ENCODE results near the gene ACACB.

The ACACB gene

GRCh38 chr12:109110988-109111495 lies 5.3 kb upstream of the ACACB start:
- DNase-seq (ENCODE audit: low read depth) = peak; percentile 31

- DNase-seq (ENCODE audit: low read depth) = no peak
Measured at GRCh38 chr12:109112720-109113465, 3.5 kb upstream of the ACACB start.

- DNase-seq (ENCODE audit: low read depth) = no peak
Measured at GRCh38 chr12:109113661-109114321, 2.6 kb upstream of the ACACB start.

GRCh38 chr12:109114644-109115043 lies 1.7 kb upstream of the ACACB start:
- no peak for DNase-seq (ENCODE audit: low read depth)

GRCh38 chr12:109115404-109115757 lies 1.0 kb upstream of the ACACB start:
- no peak for DNase-seq (ENCODE audit: low read depth)

GRCh38 chr12:109116611-109116949 lies 193 bp downstream of the ACACB start:
- no peak for DNase-seq (ENCODE audit: low read depth)

- DNase-seq (ENCODE audit: low read depth) = no peak
Measured at GRCh38 chr12:109120095-109120494, 3.7 kb downstream of the ACACB start.

- DNase-seq (ENCODE audit: low read depth) = no peak
Measured at GRCh38 chr12:109120557-109120956, 4.2 kb downstream of the ACACB start.

- DNase-seq (ENCODE audit: low read depth) = no peak
Measured at GRCh38 chr12:109121346-109121880, 5.0 kb downstream of the ACACB start.

- no peak for DNase-seq (ENCODE audit: low read depth)
Measured at GRCh38 chr12:109124878-109125648, 8.7 kb downstream of the ACACB start.

- no peak for DNase-seq (ENCODE audit: low read depth)
Measured at GRCh38 chr12:109125791-109126190, 9.4 kb downstream of the ACACB start.

GRCh38 chr12:109126784-109127183 lies 10.4 kb downstream of the ACACB start:
- DNase-seq (ENCODE audit: low read depth) = no peak

GRCh38 chr12:109127533-109128242 lies 11.3 kb downstream of the ACACB start:
- no peak for DNase-seq (ENCODE audit: low read depth)

- no peak for DNase-seq (ENCODE audit: low read depth)
Measured at GRCh38 chr12:109130297-109131153, 14.1 kb downstream of the ACACB start.

- no peak for DNase-seq (ENCODE audit: low read depth)
Measured at GRCh38 chr12:109131154-109132050, 15.0 kb downstream of the ACACB start.

GRCh38 chr12:109134186-109134917 lies 18.0 kb downstream of the ACACB start:
- no peak for DNase-seq (ENCODE audit: low read depth)

- DNase-seq (ENCODE audit: low read depth) = no peak
Measured at GRCh38 chr12:109137055-109137454, 20.7 kb downstream of the ACACB start.

GRCh38 chr12:109139360-109139759 lies 23.0 kb downstream of the ACACB start:
- no peak for DNase-seq (ENCODE audit: low read depth)

GRCh38 chr12:109139791-109140190 lies 23.4 kb downstream of the ACACB start:
- DNase-seq (ENCODE audit: low read depth) = no peak
